GM19468 (cell line): ENCODE measurements around the gene FLNA.
"Not testable (repeated sequence)": the region's sequence is repeated elsewhere in the genome, so short reads cannot be mapped to it uniquely, and the experiment has no call there.

Source experiments
- ATAC-seq: cut with Tn5 transposase; IDR thresholded peaks from one replicate; pipeline ENCODE4 v1.9.1; 2021; ENCODE audit warnings: mild to moderate bottlenecking, moderate library complexity, moderate number of reproducible peaks; ENCODE audit not compliant: unreplicated experiment; ENCODE audit errors: extremely low read depth

Gene FLNA

DNA sequence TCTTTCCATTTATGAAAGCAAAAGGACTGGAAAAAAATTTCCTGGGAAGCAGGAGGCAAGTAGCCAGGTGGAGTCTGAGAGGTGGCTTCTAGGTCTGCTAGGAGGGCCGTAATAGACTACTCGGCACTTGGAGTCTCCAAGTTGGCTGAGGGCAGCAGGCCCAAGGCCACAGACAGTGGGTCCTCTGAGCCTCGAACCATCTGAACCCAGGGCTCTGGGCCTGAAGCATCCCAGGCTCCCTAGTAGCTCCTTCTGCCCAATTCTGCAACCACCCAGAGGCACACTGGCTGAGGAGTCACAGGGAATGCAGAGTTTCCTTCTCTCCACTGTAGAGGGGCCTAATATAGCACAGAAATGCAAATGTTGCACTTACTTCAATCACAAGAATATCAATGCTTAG is 59.0 kb downstream of the FLNA start:
- ATAC-seq, result no peak

DNA sequence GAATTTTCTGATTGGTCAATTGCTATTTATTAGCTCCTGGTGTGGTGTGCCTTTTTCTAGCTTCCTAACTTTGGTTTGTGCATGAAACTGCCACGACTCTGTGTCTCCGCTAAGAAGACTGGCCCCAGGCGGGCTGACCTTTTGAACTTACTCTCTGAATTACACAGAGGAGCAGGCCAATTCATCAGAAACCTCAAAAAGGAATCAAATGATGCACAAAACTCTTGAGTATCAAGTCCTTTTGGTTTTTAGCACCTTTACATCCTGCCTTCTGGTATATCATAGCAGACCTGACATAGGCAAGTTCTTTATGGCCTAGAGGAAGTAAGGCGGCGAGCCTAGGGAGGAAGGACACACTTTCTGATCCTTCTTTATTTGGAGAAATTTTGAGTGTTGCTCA is 61.3 kb downstream of the FLNA start:
- no peak for ATAC-seq

DNA sequence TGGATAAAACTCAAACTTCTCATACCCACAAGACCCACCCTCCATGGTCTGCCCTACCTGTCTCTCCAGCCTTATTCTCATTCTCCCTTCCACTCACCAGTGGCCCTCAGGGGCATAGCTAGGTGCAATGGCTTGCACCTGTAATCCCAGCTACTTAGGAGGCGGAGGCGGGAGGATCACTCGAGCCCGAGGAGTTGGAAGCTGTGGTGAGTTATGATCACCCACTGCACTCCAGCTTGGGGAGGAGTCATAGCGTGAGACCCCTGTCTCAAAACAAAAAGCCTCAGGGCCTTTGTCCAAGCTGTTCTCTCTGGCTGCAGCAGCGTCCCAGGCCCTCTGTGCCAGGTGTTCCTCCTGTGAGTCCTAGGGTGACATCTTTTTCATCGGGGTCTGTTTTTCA is 62.3 kb downstream of the FLNA start:
- no peak for ATAC-seq

DNA sequence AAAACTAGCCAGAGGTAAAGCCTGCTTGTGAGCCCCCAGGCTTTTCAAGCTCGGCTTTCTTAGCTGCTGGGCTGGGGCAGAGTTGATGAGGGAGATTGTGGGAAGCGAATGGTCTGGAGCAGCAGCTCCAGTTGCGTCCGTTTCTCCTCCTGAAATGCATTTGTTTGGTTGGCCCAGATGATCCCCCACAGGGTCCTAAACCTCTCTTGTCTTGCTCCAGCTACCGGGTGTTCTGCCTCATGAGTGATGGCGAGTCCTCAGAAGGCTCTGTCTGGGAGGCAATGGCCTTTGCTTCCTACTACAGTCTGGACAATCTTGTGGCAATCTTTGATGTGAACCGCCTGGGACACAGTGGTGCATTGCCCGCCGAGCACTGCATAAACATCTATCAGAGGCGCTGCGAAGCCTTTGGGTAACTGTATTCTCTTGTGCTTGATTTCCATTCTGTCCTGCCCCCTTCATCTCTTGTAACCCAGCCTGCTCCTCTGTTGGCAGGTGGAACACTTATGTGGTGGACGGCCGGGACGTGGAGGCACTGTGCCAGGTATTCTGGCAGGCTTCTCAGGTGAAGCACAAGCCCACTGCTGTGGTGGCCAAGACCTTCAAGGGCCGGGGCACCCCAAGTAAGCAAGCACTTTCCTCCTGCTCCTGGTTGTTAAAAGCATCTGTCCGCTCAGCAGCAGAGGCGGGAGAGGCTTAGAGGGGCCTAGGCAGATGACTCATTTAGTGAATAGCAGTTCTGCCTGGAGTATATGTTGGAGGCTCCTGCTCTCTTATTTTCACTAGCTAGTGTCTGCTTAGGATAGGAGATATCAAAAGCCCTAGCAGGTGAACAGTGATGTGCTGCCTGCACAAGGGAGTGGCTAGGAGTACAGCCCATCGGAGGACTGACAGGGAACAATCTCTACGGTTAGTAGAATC is 63.6 kb downstream of the FLNA start:
- ATAC-seq, result no peak

DNA sequence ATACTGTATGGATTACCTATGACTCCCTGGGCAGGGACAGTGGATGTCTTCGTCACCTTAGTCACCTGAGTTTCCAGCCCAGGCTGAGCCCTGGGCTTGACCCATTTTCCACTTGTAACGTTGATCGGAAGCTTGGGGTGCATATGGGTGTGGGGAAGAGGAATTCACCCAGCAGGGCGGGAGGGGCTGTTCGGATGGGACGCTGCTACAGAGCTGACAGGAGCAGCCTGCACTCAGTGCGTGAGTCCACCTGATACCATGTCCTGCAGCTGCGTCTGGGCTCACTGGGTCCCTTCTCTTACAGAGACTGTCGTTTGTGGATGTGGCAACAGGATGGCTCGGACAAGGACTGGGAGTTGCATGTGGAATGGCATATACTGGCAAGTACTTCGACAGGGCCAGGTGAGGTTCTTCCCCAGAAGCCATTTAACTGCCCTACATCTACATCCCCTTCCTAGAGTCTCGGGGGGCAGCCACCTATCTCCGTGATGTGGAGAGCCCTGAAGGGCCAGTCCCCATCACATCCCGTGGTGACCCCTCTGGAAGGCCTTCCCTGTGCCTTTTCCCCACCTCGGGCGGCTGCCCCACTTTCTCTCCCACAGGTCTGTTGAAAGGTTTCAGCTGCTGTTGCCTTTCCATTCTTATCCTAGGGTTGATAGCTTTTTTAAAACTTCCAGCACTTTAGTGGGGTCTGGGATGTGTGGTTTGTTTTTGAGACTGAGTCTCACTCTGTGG is 65.2 kb downstream of the FLNA start:
- ATAC-seq, result no peak

DNA sequence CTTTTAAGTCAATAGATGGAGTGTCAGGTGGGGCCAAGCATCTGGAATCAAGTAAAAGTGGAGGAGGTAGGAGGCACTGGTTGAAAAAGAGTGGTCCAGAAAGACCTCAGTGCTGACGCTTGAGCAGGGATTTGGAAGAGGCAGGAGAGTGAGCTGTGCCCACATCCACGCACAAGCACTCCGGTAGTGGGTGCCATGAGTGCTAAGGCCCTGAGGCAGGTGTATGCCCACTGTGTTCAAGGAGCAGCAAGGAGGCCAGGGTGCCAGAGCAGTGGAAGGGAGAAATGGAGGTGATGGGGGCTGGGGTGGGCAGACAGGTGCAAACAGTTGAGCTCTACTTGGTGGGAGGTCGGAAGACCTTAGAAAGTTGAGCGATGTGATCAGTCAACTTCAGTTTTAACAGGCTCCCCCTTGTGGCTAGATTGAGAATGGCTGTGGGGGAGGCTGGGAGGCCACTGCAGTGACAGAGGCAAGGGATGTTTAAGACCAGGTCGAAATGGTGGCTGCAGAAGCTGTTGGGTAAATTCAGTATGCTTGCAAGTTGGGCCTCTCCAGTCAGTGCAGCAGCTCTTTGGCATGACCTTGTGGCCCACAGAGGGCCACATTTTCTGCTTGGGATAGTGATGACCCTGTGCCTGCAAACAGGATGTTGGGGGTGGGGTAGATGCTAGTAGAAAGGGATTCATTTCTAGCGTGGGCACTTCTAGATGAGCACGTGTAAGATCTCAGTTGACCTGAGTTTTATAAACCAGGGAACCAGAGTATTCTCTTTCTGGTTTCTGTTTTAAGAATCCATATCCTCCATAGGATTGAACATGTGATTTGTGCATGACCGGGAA is 66.1 kb downstream of the FLNA start:
- ATAC-seq, result no peak

DNA sequence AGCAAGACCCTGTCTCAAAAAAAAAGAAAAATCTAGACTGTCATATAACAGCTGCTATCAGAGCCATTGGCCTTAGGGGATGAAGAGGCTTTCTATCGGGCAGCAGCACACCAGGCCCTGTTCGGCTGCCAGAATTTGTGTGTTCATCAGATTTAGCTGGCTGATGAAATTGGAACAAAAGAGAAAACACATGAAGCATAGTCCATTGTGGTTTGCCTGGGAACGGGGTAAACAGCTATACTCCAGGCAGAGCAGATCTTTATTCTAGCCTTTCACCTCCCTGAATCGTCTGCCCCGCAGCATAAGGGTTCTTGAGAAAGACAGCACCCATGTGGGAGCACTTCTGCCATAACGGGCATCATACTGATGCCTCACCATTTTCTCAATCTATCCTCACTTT is 67.2 kb downstream of the FLNA start:
- ATAC-seq, result no peak

DNA sequence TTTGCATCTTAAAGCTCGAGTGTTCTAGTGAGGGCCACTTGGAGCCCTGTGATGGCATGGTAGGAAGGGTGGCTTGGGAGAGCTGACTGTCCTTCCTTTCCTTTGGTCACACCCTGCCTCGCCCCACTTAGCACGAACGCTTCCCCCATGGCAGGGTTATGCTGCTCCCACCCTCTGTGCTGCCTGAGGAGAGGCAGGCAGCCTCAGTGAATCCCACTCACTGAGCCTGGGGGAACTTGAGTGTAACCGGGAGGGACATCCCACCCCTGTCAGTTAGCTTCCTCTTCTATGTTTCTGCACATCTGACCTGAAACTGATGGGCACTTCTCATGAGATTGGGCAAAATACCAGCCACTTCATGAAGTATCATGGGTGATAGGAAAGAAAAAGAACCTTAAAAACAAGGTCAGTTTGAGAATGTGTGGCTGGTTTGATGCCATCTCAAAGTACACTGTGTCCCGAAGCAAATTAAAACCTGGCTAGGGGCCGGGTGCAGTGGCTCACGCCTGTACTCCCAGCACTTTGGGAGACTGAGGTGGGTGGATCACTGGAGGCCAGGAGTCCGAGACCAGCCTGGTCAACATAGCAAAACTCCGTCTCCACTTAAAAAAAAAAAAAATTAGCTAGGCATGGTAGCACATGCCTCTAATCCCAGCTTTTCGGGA is 68.8 kb downstream of the FLNA start:
- ATAC-seq, result no peak

DNA sequence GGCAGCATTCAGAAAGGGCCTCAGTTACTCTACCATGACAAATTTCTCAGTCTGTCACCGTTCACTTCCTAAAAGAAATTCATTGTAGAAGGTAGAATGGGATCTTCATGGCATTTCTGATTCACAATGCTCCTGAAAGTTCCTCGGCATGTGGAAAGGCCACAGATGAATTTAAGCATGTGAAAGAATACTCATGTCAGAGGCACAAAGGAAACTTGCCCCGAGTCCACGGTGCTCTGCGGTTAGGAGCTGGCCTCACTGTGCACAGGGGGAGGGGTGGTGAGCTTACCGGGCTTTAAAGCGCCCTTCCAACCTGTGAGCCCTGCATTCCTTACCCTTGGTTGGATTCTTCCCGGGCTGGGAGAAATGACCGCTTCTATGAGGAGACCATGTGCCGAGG is 69.6 kb downstream of the FLNA start:
- ATAC-seq, result no peak

DNA sequence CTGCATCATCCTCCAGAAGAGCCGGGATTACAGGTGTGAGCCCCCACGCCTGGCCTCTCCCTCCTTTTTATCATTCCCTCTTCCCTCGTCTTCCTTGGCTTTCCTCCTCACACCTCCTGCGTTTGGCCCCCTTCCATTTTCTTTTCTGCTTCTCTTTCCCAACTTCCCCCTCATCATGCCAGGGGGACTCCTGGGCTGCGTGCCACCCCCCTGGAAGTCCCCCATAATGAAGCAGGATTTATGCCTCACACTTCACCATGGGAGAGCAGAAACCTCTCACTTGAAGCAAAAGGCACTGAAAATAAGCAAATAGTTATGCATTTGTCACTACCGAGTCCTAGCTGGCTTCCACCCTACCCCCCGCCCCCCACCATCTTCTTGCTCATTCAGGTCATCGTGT is 71.0 kb downstream of the FLNA start:
- ATAC-seq, result no peak

DNA sequence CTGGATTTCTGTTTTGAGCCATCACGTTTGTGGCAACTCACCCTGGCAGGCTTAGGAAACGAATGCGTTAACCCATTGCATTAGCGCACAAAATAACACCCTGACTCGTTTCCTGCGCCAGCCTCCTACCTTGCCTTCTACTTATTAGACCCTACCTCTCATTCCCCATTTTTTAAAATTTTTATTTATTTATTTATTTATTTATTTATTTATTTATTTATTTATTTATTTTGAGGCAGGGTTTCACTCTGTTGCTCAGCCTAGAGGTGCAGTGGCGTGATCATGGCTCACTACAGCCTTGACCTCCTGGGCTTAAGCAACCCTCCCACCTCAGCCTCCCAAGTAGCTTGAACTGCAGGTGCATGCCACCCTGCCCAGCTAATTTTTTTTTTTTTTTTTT is 71.4 kb downstream of the FLNA start:
- not testable (repeated sequence) for ATAC-seq

DNA sequence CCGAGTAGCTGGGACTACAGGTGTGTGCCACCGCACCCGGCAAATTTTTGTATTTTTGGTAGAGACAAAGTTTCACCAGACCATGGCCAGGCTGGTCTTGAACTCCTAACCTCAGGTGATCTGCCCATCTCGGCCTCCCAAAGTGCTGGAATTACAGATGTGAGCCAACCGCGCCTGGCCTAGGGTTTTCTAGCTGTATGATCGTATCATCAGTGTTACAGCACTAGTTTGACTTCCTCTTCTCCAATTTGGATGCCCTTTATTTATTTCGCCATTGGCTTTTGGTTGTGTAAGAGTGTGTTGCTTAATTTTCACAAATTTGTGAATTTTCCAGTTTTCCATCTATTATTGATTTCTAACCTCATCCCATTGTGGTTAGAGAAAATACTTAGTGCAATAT is 73.6 kb downstream of the FLNA start:
- ATAC-seq, result no peak
